ENCODE measurements around the gene HACE1.

Gene HACE1

GRCh38 chr6:104736545-104736944 lies 123.2 kb downstream of the HACE1 start:
- DNase-seq, result no peak

GRCh38 chr6:104730450-104730849 lies 129.3 kb downstream of the HACE1 start:
- DNase-seq, result no peak

- DNase-seq, result no peak
Measured at GRCh38 chr6:104729433-104729832, 130.3 kb downstream of the HACE1 start.

- no peak for DNase-seq
Measured at GRCh38 chr6:104728448-104728847, 131.3 kb downstream of the HACE1 start.

- no peak for DNase-seq
Measured at GRCh38 chr6:104718672-104719071, 141.0 kb downstream of the HACE1 start.

- DNase-seq, result no peak
Measured at GRCh38 chr6:104716858-104717257, 142.9 kb downstream of the HACE1 start.

GRCh38 chr6:104714796-104715195 lies 144.9 kb downstream of the HACE1 start:
- no peak for DNase-seq

GRCh38 chr6:104713982-104714381 lies 145.7 kb downstream of the HACE1 start:
- DNase-seq, result no peak

- DNase-seq, result no peak
Measured at GRCh38 chr6:104711371-104711770, 148.3 kb downstream of the HACE1 start.

GRCh38 chr6:104710543-104711335 lies 149.0 kb downstream of the HACE1 start:
- DNase-seq, result no peak

GRCh38 chr6:104705916-104706442 lies 153.7 kb downstream of the HACE1 start:
- no peak for DNase-seq

GRCh38 chr6:104705095-104705707 lies 154.5 kb downstream of the HACE1 start:
- DNase-seq, result peak; percentile 52

- no peak for DNase-seq
Measured at GRCh38 chr6:104704191-104704590, 155.5 kb downstream of the HACE1 start.

GRCh38 chr6:104702126-104702841 lies 157.4 kb downstream of the HACE1 start:
- DNase-seq, result no peak

- DNase-seq, result no peak
Measured at GRCh38 chr6:104700371-104701185, 159.1 kb downstream of the HACE1 start.

- DNase-seq, result no peak
Measured at GRCh38 chr6:104699593-104700329, 160.0 kb downstream of the HACE1 start.

GRCh38 chr6:104698979-104699378 lies 160.7 kb downstream of the HACE1 start:
- DNase-seq, result no peak

GRCh38 chr6:104692008-104692407 lies 167.7 kb downstream of the HACE1 start:
- no peak for DNase-seq

- DNase-seq, result no peak
Measured at GRCh38 chr6:104689551-104690205, 170.0 kb downstream of the HACE1 start.

- DNase-seq, result no peak
Measured at GRCh38 chr6:104688283-104688969, 171.3 kb downstream of the HACE1 start.

Measured in CD4-positive, alpha-beta T cell treated with Interleukin-4 for 4 hours (primary cell).